ENCODE data around the gene INTS7. TPM values are rescaled to one million over a fixed set of nuclear protein-coding genes. Genes with fewer than 3 reads are reported as not detected.
A peak's percentile ranks its signal among the peaks of the same experiment; 100 is the strongest.

INTS7 gene
- total RNA-seq, 2 donors from 2014 or later = 11.0 to 18.5 TPM

DNA sequence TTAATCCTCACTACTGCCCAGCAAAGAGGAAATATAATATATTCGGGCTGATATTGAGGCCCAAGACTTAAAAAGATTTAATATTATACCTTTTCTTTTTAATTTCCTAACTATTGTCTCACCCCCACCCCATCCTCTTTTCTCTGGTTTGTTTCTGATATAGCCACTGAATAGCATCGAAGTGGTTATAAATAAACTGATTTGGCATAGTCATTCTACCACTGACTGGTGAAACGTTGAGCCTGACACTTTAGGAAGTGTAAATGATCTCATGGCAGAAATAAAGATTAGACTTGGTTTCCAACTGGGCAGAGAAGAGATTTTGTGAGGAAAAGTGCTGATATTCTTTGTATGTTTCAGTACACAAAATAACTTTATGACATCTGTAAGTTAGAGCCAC is 39.5 kb upstream of the INTS7 start:
- Histone ChIP-seq H3K9me3 (no peaks in the 10 kb centered on the region), H3K4me1 (no peaks in the 10 kb centered on the region), H3K36me3 (no peaks in the 10 kb centered on the region), H3K4me3 (no peak overlapping the region), H3K27me3 (no peaks in the 10 kb centered on the region), H3K27ac (no peak overlapping the region), H3K9ac (ENCODE audit: low read depth in 2 of 2, low read length in 2 of 2) (no peak overlapping the region)
- intact Hi-C loops (cut with DNase I) = loop anchor here (5.0 kb wide), 2 partner anchors 217 to 292 kb away; no protein-coding TSS in a partner anchor
- no peak for DNase-seq
- TF ChIP-seq, protein P1, sequence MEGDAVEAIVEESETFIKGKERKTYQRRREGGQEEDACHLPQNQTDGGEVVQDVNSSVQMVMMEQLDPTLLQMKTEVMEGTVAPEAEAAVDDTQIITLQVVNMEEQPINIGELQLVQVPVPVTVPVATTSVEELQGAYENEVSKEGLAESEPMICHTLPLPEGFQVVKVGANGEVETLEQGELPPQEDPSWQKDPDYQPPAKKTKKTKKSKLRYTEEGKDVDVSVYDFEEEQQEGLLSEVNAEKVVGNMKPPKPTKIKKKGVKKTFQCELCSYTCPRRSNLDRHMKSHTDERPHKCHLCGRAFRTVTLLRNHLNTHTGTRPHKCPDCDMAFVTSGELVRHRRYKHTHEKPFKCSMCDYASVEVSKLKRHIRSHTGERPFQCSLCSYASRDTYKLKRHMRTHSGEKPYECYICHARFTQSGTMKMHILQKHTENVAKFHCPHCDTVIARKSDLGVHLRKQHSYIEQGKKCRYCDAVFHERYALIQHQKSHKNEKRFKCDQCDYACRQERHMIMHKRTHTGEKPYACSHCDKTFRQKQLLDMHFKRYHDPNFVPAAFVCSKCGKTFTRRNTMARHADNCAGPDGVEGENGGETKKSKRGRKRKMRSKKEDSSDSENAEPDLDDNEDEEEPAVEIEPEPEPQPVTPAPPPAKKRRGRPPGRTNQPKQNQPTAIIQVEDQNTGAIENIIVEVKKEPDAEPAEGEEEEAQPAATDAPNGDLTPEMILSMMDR (IDR thresholded peaks at IDR 0.05) = no peak

DNA sequence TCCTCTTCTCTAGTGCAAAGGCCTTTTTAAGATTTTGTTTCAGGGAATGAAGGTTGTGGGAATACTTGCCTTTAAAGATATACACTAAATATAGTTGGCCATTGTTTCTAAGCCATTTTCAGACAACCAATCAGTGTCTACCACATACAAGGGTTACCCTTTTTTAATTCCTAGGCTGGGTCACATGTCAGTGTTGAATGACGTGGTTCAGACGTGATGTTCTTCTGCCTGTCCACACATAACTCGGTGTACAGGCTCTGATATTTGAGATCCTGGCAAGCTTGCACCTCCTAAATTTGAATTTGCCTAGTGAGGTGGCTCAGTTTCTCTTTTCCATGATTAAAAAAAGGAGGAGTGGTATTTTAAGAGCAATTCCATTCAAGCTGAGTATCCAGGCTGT is 39.0 kb upstream of the INTS7 start:
- H3K9ac ChIP-seq (ENCODE audit: low read depth in 2 of 2, low read length in 2 of 2) = no peak overlapping the region
- no peaks in the 10 kb centered on the region for H3K9me3 ChIP-seq
- no peak overlapping the region for H3K27ac ChIP-seq
- no peaks in the 10 kb centered on the region for H3K27me3 ChIP-seq
- TF ChIP-seq, protein P1 (IDR thresholded peaks at IDR 0.05) = no peak
- H3K4me3 ChIP-seq = no peak overlapping the region
- no peaks in the 10 kb centered on the region for H3K36me3 ChIP-seq
- no peaks in the 10 kb centered on the region for H3K4me1 ChIP-seq
- DNase-seq = no peak
- intact Hi-C loops (cut with DNase I) = loop anchor here (5.0 kb wide), 2 partner anchors 218 to 293 kb away; no protein-coding TSS in a partner anchor

DNA sequence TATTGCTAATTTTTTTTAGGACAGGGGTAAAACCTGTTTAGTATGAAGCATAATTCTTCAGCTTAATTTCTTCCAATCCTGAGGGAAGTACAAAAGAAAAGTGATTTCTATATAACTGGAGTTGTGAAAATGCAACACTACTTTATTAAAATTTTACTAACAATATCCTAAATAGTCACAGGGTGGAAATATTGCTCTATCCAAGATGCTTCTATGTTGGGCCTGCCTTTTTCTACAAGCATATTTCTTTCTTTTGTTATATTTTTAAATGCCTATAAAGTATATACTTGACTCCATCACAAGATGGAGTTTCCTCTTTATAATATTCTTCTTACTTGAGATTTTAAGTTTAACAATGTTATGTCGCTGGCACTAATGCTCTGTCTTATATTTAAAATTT is 38.1 kb upstream of the INTS7 start:
- no peak for DNase-seq
- Histone ChIP-seq H3K9ac (ENCODE audit: low read depth in 2 of 2, low read length in 2 of 2) (no peak overlapping the region), H3K27ac (no peak overlapping the region), H3K4me3 (no peak overlapping the region), H3K36me3 (no peaks in the 10 kb centered on the region), H3K4me1 (no peaks in the 10 kb centered on the region), H3K9me3 (no peaks in the 10 kb centered on the region), H3K27me3 (no peaks in the 10 kb centered on the region)
- TF ChIP-seq, protein P1 (IDR thresholded peaks at IDR 0.05) = no peak
- intact Hi-C loops (cut with DNase I) = loop anchor here (5.0 kb wide), 2 partner anchors 219 to 294 kb away; no protein-coding TSS in a partner anchor

DNA sequence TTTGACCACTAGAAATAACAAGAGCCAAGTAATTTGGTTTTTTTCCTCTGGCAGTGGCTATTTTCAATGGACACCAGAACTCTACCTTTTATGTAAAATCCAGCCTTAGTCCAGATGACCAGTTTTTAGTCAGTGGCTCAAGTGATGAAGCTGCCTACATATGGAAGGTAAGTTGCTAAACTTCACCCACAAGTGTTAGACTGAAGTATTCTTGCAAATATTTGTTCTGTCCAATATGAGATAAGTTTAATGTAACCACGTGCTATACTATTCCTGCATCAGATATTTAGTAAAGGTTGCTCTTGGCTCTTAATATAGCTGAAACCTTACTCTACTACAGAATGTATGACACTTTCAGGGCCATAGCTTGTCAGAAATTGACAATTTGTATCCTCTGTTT is 36.7 kb upstream of the INTS7 start:
- intact Hi-C loops (cut with DNase I) = loop anchor here (5.0 kb wide), 2 partner anchors 220 to 295 kb away; no protein-coding TSS in a partner anchor
- Histone ChIP-seq H3K4me3 (no peak overlapping the region), H3K9ac (ENCODE audit: low read depth in 2 of 2, low read length in 2 of 2) (no peak overlapping the region), H3K36me3 (no peaks in the 10 kb centered on the region), H3K27me3 (no peaks in the 10 kb centered on the region), H3K27ac (no peak overlapping the region), H3K4me1 (no peaks in the 10 kb centered on the region), H3K9me3 (no peaks in the 10 kb centered on the region)
- DNase-seq = no peak
- TF ChIP-seq, protein P1 (IDR thresholded peaks at IDR 0.05) = no peak

DNA sequence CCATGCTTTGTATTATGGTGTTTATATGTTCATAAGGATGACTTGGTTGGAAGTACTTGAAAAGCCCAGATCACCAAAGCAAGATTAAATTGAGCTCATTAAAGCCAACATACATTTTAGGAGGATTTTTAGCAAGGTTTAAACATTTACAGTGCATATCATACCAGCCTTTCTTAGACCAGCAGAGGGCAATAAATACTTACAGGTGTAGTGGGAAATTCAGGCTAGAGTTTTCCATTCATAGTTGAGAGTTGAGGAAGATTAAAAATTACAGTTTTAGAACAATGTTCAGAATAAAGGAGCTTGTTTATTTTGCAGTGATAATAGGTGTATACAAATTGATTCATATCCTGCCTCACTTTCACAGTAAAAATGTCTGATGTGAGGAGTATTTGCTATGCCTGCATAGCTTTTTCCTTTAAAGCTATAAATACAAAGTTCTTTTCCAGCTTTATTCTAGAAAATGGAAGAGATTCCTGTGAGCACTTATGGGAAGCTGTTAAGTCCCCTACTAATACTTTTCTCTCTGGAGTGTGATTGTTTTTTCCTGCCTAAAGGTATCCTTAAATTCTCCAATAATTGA is 35.5 kb upstream of the INTS7 start:
- H3K9ac ChIP-seq (ENCODE audit: low read depth in 2 of 2, low read length in 2 of 2) = no peak overlapping the region
- DNase-seq = no peak
- TF ChIP-seq, protein P1 (IDR thresholded peaks at IDR 0.05) = peak; percentile 67
- intact Hi-C loops (cut with DNase I) = loop anchor here (5.0 kb wide), 2 partner anchors 221 to 296 kb away; no protein-coding TSS in a partner anchor
- no peaks in the 10 kb centered on the region for H3K36me3 ChIP-seq
- no peaks in the 10 kb centered on the region for H3K27me3 ChIP-seq
- H3K4me3 ChIP-seq = no peak overlapping the region
- H3K27ac ChIP-seq = no peak overlapping the region
- no peaks in the 10 kb centered on the region for H3K9me3 ChIP-seq
- no peaks in the 10 kb centered on the region for H3K4me1 ChIP-seq

All from colonic mucosa (tissue), 4 donors.